Bronchial epithelial cell (primary cell): ENCODE results near the gene KRTCAP2. TPM values are rescaled to one million over a fixed set of nuclear protein-coding genes. Genes with fewer than 3 reads are reported as not detected.

Experiments
- DNase-seq: peaks from one replicate; pipeline ENCODE4 v3.0.0-alpha.2; 2010; ENCODE audit warnings: low read depth
- FAIRE-seq: peaks from 2 replicates; lab custom pipeline; 2011; peaks lifted over from hg19 to GRCh38; lab: Jason Lieb, UNC
- H3K27me3 ChIP-seq: 2 replicates; pipeline ENCODE4 v1.5.1; 2011; ENCODE audit warnings: low read length; ENCODE audit not compliant: control insufficient read depth, insufficient read depth
- H3K36me3 ChIP-seq: 2 replicates; pipeline ENCODE4 v1.5.1; 2011; ENCODE audit warnings: low read length; ENCODE audit not compliant: control insufficient read depth, insufficient read depth
- H3K4me3 ChIP-seq: 2 replicates; pipeline ENCODE4 v1.5.1; 2011; ENCODE audit warnings: mild to moderate bottlenecking, low read depth, low read length, control low read depth
- total RNA-seq: library from RNA; depleted of rRNA; stranded (reverse); fragments of >200 nt; gene quantifications from 2 replicates; pipeline ENCODE4 v1.2.1, GENCODE V29; 2014
- TF ChIP-seq, protein P1 (sequence below): IDR thresholded peaks from 2 replicates; pipeline ENCODE4 v1.5.1; 2011; ENCODE audit warnings: mild to moderate bottlenecking, moderate library complexity, low read length, control low read depth, inconsistent platforms; ENCODE audit not compliant: insufficient read depth, severe bottlenecking

KRTCAP2 gene
- total RNA-seq, 1 donor from 2014 or later: 76.3 TPM

DNA sequence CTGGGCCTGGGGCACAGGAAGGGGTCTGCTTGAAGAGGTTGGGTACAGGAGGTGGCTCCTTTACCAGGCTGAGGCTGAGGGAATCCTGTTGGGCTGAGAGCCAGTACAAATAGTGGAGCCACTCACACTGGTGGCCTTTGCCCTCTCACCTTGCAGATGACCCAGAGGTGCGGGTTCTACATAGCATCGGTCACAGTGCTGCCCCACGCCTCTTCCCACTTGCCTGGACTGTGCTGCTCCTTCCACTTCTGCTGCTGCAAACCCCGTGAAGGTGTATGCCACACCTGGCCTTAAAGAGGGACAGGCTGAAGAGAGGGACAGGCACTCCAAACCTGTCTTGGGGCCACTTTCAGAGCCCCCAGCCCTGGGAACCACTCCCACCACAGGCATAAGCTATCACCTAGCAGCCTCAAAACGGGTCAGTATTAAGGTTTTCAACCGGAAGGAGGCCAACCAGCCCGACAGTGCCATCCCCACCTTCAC lies 39.3 kb downstream of the KRTCAP2 start:
- no peak for FAIRE-seq
- no peak for DNase-seq
- TF ChIP-seq, protein P1, sequence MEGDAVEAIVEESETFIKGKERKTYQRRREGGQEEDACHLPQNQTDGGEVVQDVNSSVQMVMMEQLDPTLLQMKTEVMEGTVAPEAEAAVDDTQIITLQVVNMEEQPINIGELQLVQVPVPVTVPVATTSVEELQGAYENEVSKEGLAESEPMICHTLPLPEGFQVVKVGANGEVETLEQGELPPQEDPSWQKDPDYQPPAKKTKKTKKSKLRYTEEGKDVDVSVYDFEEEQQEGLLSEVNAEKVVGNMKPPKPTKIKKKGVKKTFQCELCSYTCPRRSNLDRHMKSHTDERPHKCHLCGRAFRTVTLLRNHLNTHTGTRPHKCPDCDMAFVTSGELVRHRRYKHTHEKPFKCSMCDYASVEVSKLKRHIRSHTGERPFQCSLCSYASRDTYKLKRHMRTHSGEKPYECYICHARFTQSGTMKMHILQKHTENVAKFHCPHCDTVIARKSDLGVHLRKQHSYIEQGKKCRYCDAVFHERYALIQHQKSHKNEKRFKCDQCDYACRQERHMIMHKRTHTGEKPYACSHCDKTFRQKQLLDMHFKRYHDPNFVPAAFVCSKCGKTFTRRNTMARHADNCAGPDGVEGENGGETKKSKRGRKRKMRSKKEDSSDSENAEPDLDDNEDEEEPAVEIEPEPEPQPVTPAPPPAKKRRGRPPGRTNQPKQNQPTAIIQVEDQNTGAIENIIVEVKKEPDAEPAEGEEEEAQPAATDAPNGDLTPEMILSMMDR: no peak
- Histone ChIP-seq H3K36me3 (peaks cover 30% of the 10 kb centered on the region), H3K4me3 (no peak overlapping the region), H3K27me3 (no peaks in the 10 kb centered on the region)

GRCh38 chr1:155131856-155132255 lies 41.2 kb downstream of the KRTCAP2 start:
- Histone ChIP-seq H3K36me3 (peaks cover 30% of the 10 kb centered on the region), H3K27me3 (no peaks in the 10 kb centered on the region), H3K4me3 (no peak overlapping the region)
- TF ChIP-seq, protein P1: no peak
- FAIRE-seq (no peak), DNase-seq (peak; percentile 28)

DNA sequence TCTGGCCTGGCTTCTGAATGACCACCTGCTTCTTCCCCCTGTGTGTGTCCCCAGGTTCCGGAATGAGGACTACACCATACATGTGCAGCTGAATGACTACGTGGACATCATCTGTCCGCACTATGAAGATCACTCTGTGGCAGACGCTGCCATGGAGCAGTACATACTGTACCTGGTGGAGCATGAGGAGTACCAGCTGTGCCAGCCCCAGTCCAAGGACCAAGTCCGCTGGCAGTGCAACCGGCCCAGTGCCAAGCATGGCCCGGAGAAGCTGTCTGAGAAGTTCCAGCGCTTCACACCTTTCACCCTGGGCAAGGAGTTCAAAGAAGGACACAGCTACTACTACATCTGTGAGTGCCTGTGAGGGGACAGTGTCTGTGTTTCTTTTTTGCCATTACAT lies 41.8 kb downstream of the KRTCAP2 start:
- Histone ChIP-seq H3K36me3 (peaks cover 30% of the 10 kb centered on the region), H3K27me3 (no peaks in the 10 kb centered on the region), H3K4me3 (no peak overlapping the region)
- DNase-seq (no peak), FAIRE-seq (no peak)
- TF ChIP-seq, protein P1: no peak

GRCh38 chr1:155130272-155131006 lies 42.7 kb downstream of the KRTCAP2 start:
- TF ChIP-seq, protein P1: no peak
- Histone ChIP-seq H3K4me3 (peak overlapping the region; percentile 96), H3K36me3 (peaks cover 30% of the 10 kb centered on the region), H3K27me3 (no peaks in the 10 kb centered on the region)
- no peak for DNase-seq
- no peak for FAIRE-seq

GRCh38 chr1:155128755-155129473 lies 44.2 kb downstream of the KRTCAP2 start:
- TF ChIP-seq, protein P1: no peak

More at GRCh38 chr1:155128755-155129473, 44.2 kb downstream of the KRTCAP2 start:
- Histone ChIP-seq H3K36me3 (peaks cover 24% of the 10 kb centered on the region), H3K4me3 (peak overlapping the region; percentile 96), H3K27me3 (no peaks in the 10 kb centered on the region)
- DNase-seq (peak; percentile 55), FAIRE-seq (no peak)
